ENCODE data around the gene ZNFX1. TPM values are rescaled to one million over a fixed set of nuclear protein-coding genes. Genes with fewer than 3 reads are reported as not detected.

ZNFX1 gene
- total RNA-seq, 1 donor, result 56.6 TPM

DNA sequence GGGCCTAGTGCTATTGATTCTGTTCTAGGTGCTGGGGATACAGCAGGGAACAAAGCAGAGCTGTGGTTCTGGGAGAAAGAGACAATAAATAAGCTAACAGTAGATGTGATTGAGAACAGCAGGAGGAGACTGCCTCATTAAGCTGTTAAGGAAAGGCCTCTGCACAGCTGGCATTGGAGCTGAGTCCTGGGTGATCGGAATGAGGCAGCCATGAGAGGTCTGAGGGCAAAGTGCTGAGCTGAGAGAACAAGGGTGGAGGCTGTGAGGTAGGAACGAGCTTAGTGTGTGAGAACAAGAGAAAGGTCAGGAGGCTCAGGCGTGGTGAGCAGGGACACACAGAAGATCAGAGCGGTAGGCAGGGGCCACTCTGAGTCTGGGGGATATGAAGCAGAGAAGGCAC, 40.3 kb downstream of the ZNFX1 start:
- H3K4me3 ChIP-seq (ENCODE audit: low read depth, low read length), result no peak overlapping the region
- TF ChIP-seq, protein P1, sequence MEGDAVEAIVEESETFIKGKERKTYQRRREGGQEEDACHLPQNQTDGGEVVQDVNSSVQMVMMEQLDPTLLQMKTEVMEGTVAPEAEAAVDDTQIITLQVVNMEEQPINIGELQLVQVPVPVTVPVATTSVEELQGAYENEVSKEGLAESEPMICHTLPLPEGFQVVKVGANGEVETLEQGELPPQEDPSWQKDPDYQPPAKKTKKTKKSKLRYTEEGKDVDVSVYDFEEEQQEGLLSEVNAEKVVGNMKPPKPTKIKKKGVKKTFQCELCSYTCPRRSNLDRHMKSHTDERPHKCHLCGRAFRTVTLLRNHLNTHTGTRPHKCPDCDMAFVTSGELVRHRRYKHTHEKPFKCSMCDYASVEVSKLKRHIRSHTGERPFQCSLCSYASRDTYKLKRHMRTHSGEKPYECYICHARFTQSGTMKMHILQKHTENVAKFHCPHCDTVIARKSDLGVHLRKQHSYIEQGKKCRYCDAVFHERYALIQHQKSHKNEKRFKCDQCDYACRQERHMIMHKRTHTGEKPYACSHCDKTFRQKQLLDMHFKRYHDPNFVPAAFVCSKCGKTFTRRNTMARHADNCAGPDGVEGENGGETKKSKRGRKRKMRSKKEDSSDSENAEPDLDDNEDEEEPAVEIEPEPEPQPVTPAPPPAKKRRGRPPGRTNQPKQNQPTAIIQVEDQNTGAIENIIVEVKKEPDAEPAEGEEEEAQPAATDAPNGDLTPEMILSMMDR (IDR thresholded peaks at IDR 0.05; ENCODE audit: insufficient read depth, low read depth, low read length), result no peak
- DNase-seq (ENCODE audit: low read depth), result no peak

DNA sequence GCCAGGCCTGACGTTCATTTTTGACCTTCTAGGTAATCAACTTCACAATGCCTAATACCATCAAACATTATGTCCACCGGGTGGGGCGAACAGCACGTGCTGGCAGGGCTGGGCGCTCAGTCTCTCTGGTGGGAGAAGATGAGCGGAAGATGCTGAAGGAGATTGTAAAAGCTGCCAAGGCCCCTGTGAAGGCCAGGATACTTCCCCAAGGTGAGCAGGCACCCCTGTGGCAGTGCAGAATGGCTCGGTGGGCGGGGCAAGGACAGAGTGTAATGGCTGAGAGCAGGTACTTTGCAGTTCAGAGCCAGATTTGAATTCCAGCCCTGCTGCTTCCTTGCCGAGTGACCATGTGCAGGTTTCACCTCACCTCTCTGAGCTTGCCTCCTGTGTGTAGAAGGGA, 41.6 kb downstream of the ZNFX1 start:
- no peak for DNase-seq (ENCODE audit: low read depth)
- H3K4me3 ChIP-seq (ENCODE audit: low read depth, low read length), result no peak overlapping the region
- TF ChIP-seq, protein P1 (IDR thresholded peaks at IDR 0.05; ENCODE audit: insufficient read depth, low read depth, low read length), result no peak

DNA sequence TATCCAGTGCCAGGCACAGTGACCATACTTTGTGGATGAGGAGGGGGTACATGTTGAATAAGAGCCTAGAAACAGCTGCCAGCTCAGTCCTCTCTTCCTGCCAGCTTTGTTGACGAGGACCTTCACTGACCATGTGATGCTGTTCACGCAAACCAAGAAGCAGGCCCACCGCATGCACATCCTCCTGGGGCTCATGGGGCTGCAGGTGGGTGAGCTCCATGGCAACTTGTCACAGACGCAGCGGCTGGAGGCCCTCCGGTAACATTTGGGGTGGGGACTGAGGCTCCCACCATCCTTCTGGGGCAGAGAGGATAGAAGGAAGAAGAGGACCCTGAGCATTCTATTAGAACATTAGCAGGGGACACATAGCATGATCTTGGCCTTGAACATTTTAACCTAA, 43.0 kb downstream of the ZNFX1 start:
- H3K4me3 ChIP-seq (ENCODE audit: low read depth, low read length), result no peak overlapping the region
- TF ChIP-seq, protein P1 (IDR thresholded peaks at IDR 0.05; ENCODE audit: insufficient read depth, low read depth, low read length), result no peak
- DNase-seq (ENCODE audit: low read depth), result no peak

DNA sequence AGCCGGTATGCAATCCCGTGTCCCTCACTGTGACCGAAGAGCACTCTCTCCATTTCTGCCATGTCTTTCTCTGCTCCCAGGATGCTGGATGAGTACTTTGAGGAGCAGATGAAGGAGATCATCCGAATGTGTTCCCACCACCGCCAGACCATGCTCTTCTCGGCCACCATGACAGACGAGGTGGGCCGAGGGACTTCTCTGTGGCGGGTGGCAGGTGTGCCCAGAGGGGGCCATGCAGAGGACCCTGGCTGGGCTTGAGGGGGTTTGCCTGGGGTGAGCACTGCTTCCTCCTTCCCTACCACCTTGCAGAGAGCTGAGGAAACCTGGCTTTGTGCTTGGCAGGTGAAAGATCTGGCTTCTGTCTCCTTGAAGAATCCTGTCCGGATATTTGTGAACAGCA, 44.6 kb downstream of the ZNFX1 start:
- no peak overlapping the region for H3K4me3 ChIP-seq (ENCODE audit: low read depth, low read length)
- DNase-seq (ENCODE audit: low read depth), result no peak
- TF ChIP-seq, protein P1 (IDR thresholded peaks at IDR 0.05; ENCODE audit: insufficient read depth, low read depth, low read length), result no peak

DNA sequence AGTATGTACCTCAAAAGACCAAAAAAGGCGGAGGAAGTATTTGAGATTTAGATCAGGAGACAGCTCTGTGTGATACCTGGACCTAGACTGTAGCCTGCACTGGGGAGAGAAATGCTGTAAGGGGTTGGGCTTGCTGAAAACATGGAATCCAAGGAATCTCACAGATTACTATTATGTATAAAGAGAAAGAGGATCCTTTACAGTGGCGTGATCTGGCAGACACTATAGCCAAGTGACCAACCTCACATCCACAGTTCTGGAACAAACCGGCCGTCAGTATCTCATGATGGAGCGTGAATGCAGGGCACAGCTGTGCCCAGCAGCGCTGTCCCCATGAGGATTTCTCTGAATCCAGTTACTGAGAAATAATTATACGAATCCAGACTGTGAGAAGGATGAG, 46.4 kb downstream of the ZNFX1 start:
- no peak for DNase-seq (ENCODE audit: low read depth)
- TF ChIP-seq, protein P1 (IDR thresholded peaks at IDR 0.05; ENCODE audit: insufficient read depth, low read depth, low read length), result no peak
- no peak overlapping the region for H3K4me3 ChIP-seq (ENCODE audit: low read depth, low read length)

DNA sequence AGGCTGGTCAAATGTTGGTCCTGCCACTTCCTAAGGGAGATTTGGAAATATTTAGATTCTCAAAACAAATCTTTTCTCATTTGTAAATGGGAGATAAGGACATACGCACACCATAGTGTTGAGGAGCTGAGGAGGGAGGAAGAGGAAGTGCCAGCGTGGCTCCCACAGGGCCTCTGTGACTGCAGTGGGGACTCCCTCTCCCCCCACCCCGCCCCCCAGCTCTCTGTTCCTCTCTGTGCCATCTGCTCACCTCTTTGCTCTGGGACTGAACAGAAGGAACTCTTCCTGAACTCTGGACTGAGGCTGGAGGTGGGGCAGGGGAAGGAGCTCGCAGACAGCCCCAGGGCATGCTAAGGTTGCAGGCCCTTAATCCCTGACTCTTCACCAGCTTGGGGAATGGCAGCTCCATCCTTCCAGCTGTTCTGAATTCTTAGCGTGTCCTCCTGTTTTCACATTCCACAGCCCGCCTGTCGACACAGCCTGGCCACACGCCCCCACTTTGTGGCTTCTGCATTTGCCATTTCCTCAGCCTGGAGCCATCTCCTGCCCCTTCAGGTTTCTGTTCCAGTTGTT, 47.2 kb downstream of the ZNFX1 start:
- TF ChIP-seq, protein P1 (IDR thresholded peaks at IDR 0.05; ENCODE audit: insufficient read depth, low read depth, low read length), result no peak
- peak; percentile 55 for DNase-seq (ENCODE audit: low read depth)
- no peak overlapping the region for H3K4me3 ChIP-seq (ENCODE audit: low read depth, low read length)

DNA sequence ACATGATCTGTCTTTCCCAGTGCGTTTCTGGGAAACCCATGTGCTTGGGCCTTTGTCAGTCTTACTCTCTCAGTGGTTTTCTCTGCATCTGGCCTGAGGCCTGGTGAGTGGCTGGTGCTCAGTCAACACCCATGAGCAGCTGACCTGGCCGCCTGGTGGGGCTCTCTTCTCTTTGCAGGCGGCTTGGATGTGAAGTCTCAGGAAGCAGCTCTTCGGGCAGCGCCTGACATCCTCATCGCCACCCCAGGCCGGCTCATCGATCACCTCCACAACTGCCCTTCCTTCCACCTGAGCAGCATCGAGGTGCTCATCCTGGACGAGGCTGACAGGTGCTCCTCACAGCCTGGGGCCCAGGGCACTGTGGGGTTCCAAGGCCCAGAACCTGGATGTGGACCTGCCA, 47.8 kb downstream of the ZNFX1 start:
- DNase-seq (ENCODE audit: low read depth), result no peak
- TF ChIP-seq, protein P1 (IDR thresholded peaks at IDR 0.05; ENCODE audit: insufficient read depth, low read depth, low read length), result no peak
- H3K4me3 ChIP-seq (ENCODE audit: low read depth, low read length), result no peak overlapping the region

Measured in fibroblast of villous mesenchyme (primary cell).